Mesendoderm (in vitro differentiated cells): ENCODE data around the gene PARD3.

ENCODE experiments used
- DNase-seq: peaks from one replicate; pipeline ENCODE4 v3.0.0; 2013
- H2AK5ac ChIP-seq: 2 replicates; pipeline ENCODE4 v1.6.1; 2013; ENCODE audit warnings: low read length, inconsistent platforms
- H2BK120ac ChIP-seq: 2 replicates; pipeline ENCODE4 v1.6.1; 2013; ENCODE audit warnings: low read depth, mild to moderate bottlenecking, low read length, moderate library complexity, mixed read lengths
- H2BK15ac ChIP-seq: replicated peaks from 2 replicates; pipeline ENCODE4 v1.6.1; 2013; ENCODE audit warnings: low read depth, mild to moderate bottlenecking, moderate library complexity
- H2BK5ac ChIP-seq: 2 replicates; pipeline ENCODE4 v1.6.1; 2013; ENCODE audit warnings: low read length, inconsistent platforms
- H3K18ac ChIP-seq: 2 replicates; pipeline ENCODE4 v1.6.1; 2013; ENCODE audit warnings: mild to moderate bottlenecking, low read length, mixed read lengths
- H3K23ac ChIP-seq: one replicate; pipeline ENCODE4 v1.6.1; 2013; ENCODE audit warnings: low read length
- H3K27ac ChIP-seq: 2 replicates; pipeline ENCODE4 v1.5.1; 2013; ENCODE audit warnings: low read depth, mild to moderate bottlenecking, inconsistent platforms, low read length, moderate library complexity
- H3K27me3 ChIP-seq: 2 replicates; pipeline ENCODE4 v1.6.1; 2013; ENCODE audit warnings: low read length, control low read depth, mild to moderate bottlenecking, inconsistent platforms; ENCODE audit not compliant: insufficient read depth, poor library complexity
- H3K36me3 ChIP-seq: 2 replicates; pipeline ENCODE4 v1.6.1; 2013; ENCODE audit warnings: low read length, inconsistent platforms; ENCODE audit not compliant: control insufficient read depth, insufficient read depth
- H3K4ac ChIP-seq: one replicate; pipeline ENCODE4 v1.6.1; 2013; ENCODE audit warnings: low read depth, mild to moderate bottlenecking, low read length, moderate library complexity
- H3K4me1 ChIP-seq: 2 replicates; pipeline ENCODE4 v1.6.1; 2013; ENCODE audit warnings: low read depth, low read length, inconsistent platforms; ENCODE audit not compliant: control insufficient read depth
- H3K4me2 ChIP-seq: 2 replicates; pipeline ENCODE4 v1.6.1; 2013; ENCODE audit warnings: low read length
- H3K4me3 ChIP-seq: 2 replicates; pipeline ENCODE4 v1.5.1; 2013; ENCODE audit warnings: mild to moderate bottlenecking, low read length
- H3K56ac ChIP-seq: one replicate; pipeline ENCODE4 v1.6.1; 2013; ENCODE audit warnings: low read length
- H3K79me1 ChIP-seq: 2 replicates; pipeline ENCODE4 v1.6.1; 2013; ENCODE audit warnings: low read length, inconsistent platforms
- H3K79me2 ChIP-seq: 2 replicates; pipeline ENCODE4 v1.6.1; 2013; ENCODE audit warnings: mild to moderate bottlenecking, low read length; ENCODE audit not compliant: control insufficient read depth, insufficient read depth
- H3K9ac ChIP-seq: 2 replicates; pipeline ENCODE4 v1.6.1; 2013; ENCODE audit warnings: low read length, inconsistent platforms
- H4K5ac ChIP-seq: one replicate; pipeline ENCODE4 v1.6.1; 2013; ENCODE audit warnings: low read length
- H4K8ac ChIP-seq: one replicate; pipeline ENCODE4 v1.6.1; 2013; ENCODE audit warnings: low read depth, mild to moderate bottlenecking, control low read depth, low read length, moderate library complexity
- WGBS: extraction: QIAGEN DNeasy Blood & Tissue Kit; methylation state at CpG from one replicate; pipeline ENCODE4 v1.1.7; 2013; ENCODE audit warnings: low lambda C conversion rate, missing lambda C conversion rate; ENCODE audit not compliant: insufficient coverage; ENCODE audit errors: extremely low coverage; 5-methylcytosine and 5-hydroxymethylcytosine counted together

PARD3 gene

DNA sequence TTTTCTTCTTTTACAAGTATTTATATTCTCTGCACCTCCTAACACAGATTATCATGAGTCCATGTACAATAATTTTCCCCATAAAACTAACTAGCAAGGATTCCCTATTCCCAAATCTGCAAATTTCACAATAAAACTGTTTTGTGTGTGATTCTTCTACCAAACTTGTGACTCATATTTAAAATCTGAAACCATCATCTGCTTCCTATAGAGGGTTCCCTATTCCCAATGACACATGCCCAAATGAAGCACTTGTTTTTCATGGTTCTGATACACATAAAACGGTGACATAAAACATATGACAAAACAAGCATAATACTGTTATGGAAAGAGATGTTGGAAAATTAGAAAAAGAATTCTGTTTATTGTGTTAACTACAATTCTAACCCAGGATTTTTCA, 657.6 kb downstream of the PARD3 start:
- Histone ChIP-seq H3K4me3 (no peak overlapping the region), H2AK5ac (no peak overlapping the region), H3K18ac (no peak overlapping the region), H2BK120ac (no peak overlapping the region), H3K79me1 (no peaks in the 10 kb centered on the region), H3K79me2 (no peaks in the 10 kb centered on the region), H3K4me2 (no peak overlapping the region), H3K36me3 (no peaks in the 10 kb centered on the region), H4K5ac (no peak overlapping the region), H4K8ac (no peak overlapping the region), H3K9ac (no peak overlapping the region), H3K27me3 (no peaks in the 10 kb centered on the region), H3K56ac (no peak overlapping the region), H2BK15ac (no peak overlapping the region), H2BK5ac (no peak overlapping the region), H3K27ac (no peak overlapping the region), H3K4ac (no peak overlapping the region), H3K23ac (no peak overlapping the region), H3K4me1 (no peaks in the 10 kb centered on the region)
- WGBS, result no CpG with 5 or more reads among the region's 1 CpG
- no peak for DNase-seq

DNA sequence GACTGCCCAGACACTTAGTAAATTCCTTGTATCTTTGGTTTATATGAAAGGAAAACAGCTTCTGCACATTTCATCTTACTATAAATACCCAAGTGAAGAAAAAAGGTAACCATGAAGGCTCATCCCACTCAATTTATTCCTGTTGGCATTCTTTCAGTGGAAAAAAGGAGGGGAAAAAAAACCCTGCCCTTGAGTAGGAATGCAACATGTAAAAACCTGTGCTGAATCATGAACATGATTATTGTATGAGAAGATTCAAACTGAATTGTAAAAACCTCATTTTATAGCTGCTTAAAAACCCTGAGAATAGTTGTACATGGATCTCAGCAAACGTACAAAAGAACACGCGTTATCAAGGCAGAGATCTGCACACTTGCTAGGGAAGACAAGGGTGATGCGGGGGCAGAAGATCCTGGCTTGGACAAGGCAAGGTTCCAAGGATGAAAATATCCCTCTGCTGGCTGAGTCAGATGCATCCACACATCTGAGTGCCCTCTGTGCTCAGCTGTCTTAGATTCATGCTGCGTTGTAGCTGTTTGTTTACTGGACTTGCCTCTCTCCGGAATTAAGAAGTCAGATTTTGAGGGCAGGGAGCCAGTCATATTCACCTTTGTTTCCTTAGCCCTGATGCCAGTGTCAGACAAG, 658.2 kb downstream of the PARD3 start:
- no CpG with 5 or more reads among the region's 6 CpGs for WGBS
- no peak for DNase-seq

DNA sequence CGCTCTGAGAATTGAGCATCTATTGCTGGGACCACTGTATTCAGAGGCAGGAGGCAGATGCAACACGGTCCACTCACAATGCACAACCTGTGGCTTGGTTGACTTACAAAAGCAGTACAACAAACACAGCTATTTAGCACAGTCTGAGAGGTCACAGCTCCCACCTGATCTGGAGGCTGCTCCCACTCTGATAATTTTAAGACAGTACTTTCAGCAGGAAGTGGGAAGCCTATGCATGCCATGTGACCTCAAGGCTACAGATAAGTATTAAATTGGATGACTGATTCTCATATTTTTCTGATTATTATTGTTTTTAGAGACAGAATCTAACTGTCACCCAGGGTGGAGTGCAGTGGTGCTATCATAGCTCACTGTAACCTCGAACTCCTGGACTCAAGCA, 659.3 kb downstream of the PARD3 start:
- Histone ChIP-seq H3K79me1 (no peaks in the 10 kb centered on the region), H3K18ac (no peak overlapping the region), H3K27ac (no peak overlapping the region), H3K27me3 (no peaks in the 10 kb centered on the region), H2BK15ac (no peak overlapping the region), H2BK5ac (no peak overlapping the region), H3K56ac (no peak overlapping the region), H3K4me1 (no peaks in the 10 kb centered on the region), H2AK5ac (no peak overlapping the region), H4K8ac (no peak overlapping the region), H4K5ac (no peak overlapping the region), H2BK120ac (no peak overlapping the region), H3K79me2 (no peaks in the 10 kb centered on the region), H3K23ac (no peak overlapping the region), H3K9ac (no peak overlapping the region), H3K4me3 (no peak overlapping the region), H3K36me3 (no peaks in the 10 kb centered on the region), H3K4ac (no peak overlapping the region), H3K4me2 (no peak overlapping the region)
- WGBS, result no CpG with 5 or more reads among the region's 3 CpGs
- no peak for DNase-seq

More for the DNA sequence above, 658.2 kb downstream of the PARD3 start:
- Histone ChIP-seq H2BK120ac (no peak overlapping the region), H3K79me2 (no peaks in the 10 kb centered on the region), H3K56ac (no peak overlapping the region), H3K4me2 (no peak overlapping the region), H4K8ac (no peak overlapping the region), H4K5ac (no peak overlapping the region), H2BK5ac (no peak overlapping the region), H3K23ac (no peak overlapping the region), H3K9ac (no peak overlapping the region), H3K27ac (no peak overlapping the region), H3K4me1 (no peaks in the 10 kb centered on the region), H3K36me3 (no peaks in the 10 kb centered on the region), H3K4me3 (no peak overlapping the region), H3K27me3 (no peaks in the 10 kb centered on the region), H3K79me1 (no peaks in the 10 kb centered on the region), H2AK5ac (no peak overlapping the region), H2BK15ac (no peak overlapping the region), H3K18ac (no peak overlapping the region), H3K4ac (no peak overlapping the region)

DNA sequence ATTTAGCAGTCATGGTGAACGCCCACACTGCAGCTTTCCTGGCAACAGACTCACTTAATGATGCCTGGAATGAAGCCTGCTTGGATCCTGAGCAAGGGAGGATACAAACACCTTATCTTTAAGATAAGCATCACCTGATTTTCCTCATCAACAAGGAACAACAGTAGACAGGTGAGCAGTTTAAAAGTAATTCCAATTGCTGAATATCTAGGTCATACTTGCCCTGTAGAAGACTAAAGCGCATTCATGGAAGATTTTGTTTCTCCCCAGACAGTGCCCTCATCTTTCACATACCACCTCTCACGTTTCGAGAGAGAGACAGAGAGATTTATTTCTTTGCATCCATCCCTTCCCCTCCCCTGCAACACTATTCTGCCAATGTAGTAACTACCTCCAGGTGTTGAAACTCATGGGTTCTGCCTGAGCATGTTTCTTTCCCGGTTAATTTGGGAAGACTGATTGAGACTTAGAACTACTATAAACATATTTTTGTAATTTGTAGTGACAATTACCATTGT, 660.7 kb downstream of the PARD3 start:
- Histone ChIP-seq H3K23ac (no peak overlapping the region), H3K18ac (no peak overlapping the region), H3K4ac (no peak overlapping the region), H3K79me2 (no peaks in the 10 kb centered on the region), H4K8ac (no peak overlapping the region), H3K56ac (no peak overlapping the region), H3K9ac (no peak overlapping the region), H3K27me3 (no peaks in the 10 kb centered on the region), H3K4me1 (no peaks in the 10 kb centered on the region), H4K5ac (no peak overlapping the region), H3K27ac (no peak overlapping the region), H2BK120ac (no peak overlapping the region), H3K4me3 (no peak overlapping the region), H2BK15ac (no peak overlapping the region), H2AK5ac (no peak overlapping the region), H2BK5ac (no peak overlapping the region), H3K79me1 (no peaks in the 10 kb centered on the region), H3K4me2 (no peak overlapping the region), H3K36me3 (no peaks in the 10 kb centered on the region)
- whole genome bisulfite sequencing, result no CpG with 5 or more reads among the region's 5 CpGs
- DNase-seq, result no peak

DNA sequence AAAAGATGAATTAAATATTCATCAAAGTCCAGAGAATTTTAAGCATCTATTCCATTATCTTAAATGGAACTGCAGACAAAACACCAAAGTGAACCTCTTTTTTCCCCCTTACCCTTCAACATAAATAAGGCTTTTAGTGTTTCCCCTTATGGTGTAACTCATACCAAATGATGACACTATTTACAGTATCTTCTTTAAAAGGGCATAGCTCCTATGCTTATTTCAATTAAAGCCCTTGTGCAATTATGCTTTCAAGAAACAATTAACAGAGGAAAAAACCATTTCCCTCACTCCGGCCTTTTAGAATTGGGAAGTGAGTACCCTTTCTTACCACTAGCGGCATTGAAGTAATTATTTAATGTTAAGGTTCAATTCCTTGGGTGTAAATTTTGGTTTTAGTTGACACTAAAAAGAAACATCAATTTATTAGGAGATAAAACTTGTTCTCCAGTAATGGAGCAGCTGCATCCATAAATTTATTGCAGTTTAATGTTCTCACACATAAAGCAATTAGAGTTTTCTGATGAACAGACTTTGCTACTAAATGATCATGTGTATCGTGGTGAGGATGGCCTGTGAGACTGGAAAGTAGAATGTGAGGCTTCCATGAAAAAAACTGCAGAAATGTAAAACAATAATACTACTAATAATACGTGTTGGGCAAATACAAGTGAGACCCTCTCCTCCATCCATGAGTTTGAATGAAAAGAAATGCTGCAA, 661.3 kb downstream of the PARD3 start:
- Histone ChIP-seq H3K23ac (no peak overlapping the region), H3K18ac (no peak overlapping the region), H3K27ac (no peak overlapping the region), H3K4me1 (no peaks in the 10 kb centered on the region), H3K36me3 (no peaks in the 10 kb centered on the region), H2BK5ac (no peak overlapping the region), H3K27me3 (no peaks in the 10 kb centered on the region), H3K4me2 (no peak overlapping the region), H3K4me3 (no peak overlapping the region), H2AK5ac (no peak overlapping the region), H3K4ac (no peak overlapping the region), H2BK15ac (no peak overlapping the region), H2BK120ac (no peak overlapping the region), H4K8ac (no peak overlapping the region), H3K79me1 (no peaks in the 10 kb centered on the region), H4K5ac (no peak overlapping the region), H3K9ac (no peak overlapping the region), H3K56ac (no peak overlapping the region), H3K79me2 (no peaks in the 10 kb centered on the region)
- DNase-seq, result no peak
- no CpG with 5 or more reads among the region's 4 CpGs for WGBS
